Caki2 (cell line): ENCODE data around the gene PRELID2. TPM values are rescaled to one million over a fixed set of nuclear protein-coding genes. Genes with fewer than 3 reads are reported as not detected.
"Not testable (repeated sequence)": the region's sequence is repeated elsewhere in the genome, so short reads cannot be mapped to it uniquely, and the experiment has no call there.

Experiments
- DNase-seq: peaks from one replicate; pipeline ENCODE4 v3.0.0-alpha.2; 2015; ENCODE audit warnings: low read depth
- in situ Hi-C: cut with HindIII; loops from 2 replicates; pipeline ENCODE4 v1.10.0; 2016; ENCODE audit warnings: low sequenced_read_pairs, low pct_unique_long_range_greater_than_20kb, mixed read lengths
- total RNA-seq: library from RNA; depleted of rRNA; stranded (reverse); fragments of >200 nt; shearing (Covaris generic); gene quantifications from 2 replicates; pipeline ENCODE4 v1.2.3, GENCODE V29; 2014; ENCODE audit warnings: low replicate concordance; rRNA removed

PRELID2 gene
- 33.1 and 46.4 TPM in 2 replicates for total RNA-seq

DNA sequence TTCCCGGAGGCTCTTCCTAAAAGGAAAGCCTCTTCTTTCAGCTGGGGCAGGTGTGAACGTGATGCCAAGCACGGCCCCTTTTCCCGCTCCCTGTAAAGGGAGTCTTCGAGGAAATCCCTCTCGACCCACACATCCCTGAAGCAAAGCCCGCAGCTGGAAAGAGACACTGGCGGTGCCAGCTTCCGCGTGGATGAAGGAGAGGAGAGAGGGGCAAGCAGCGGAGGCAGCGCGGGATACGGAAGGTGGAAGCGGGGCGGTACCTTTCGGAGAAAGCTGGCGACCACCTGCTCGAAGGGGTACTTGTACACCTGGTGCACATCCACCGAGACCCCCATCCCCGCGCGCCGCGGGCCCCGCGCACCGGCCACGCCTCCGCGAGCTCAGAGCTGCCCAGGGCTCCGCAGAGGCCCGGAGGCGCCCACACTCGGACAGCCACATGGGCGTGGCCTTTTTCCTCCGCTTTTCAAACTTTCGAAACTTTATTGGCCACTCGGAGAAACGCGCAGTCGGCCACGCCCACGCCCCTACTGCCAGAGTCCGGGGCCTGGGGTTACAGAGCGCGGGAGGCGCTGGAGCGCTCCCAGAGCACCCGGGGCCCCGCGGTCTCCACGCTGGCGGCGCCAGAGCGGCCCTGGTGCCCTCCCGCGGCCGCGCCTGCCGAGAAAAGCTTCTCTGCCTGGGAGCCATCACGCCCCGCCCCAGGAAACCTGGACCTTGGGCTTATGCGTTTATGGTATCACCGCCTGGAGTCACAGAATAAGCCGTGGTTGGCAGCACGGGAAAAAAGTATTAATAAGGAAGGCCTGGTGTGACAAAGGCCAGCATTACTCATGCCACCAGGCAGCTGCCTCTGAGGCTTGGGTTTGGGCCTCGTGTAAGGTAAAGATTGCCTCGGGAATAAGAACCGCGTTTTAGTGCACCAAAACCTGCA is at the start of gene PRELID2:
TSS of gene PRELID2 (minus strand) at position 426 of the 931 bp plus-strand sequence. CDS start at position 335, 91 bp downstream.
- in situ Hi-C loops: no loop called here
- peak; percentile 91 for DNase-seq

DNA sequence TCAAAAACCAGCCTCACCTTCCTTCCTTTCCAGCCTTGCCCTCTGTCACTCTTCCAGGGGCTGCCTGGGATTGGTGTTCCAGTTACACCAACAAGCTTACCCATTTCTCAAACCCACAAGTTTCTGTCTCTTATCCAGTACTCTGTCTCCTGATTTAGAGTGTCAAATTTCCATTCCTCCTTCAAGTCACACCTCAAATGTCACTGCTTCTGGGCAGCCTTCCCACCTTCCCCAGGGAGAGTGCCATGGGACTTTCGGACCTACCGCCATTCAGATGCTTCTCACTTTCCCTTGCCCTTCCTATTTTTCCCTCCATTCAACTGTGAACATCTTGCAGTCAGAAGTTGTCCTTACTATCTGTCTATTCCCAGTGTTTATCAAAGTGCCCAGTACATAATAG is 39.6 kb upstream of the PRELID2 start:
- in situ Hi-C loops: no loop called here
- no peak for DNase-seq

DNA sequence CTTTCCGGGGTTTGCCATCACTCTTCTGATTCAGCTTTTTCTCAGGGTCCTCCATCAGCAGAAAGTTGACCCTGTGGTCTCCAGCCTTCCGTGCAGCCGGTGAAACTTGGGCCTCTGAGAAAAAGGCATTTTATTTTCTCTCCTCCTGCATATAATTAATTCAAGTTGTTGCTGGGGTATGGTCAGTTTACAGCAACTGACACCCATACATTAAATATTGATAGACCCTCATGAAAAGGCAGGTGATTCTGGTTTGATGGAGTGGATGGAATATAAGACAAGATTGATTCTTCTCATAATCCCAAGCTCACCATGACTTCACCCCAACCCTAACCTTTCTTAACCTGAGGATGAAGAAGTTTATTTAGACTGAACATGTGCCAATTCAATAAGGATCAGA is 37.8 kb upstream of the PRELID2 start, which contains the start of gene GRXCR2:
TSS of gene GRXCR2 (minus strand) at position 101 of the 400 bp plus-strand sequence. CDS start at position 55, 46 bp downstream.
- no peak for DNase-seq
- in situ Hi-C loops: no loop called here

DNA sequence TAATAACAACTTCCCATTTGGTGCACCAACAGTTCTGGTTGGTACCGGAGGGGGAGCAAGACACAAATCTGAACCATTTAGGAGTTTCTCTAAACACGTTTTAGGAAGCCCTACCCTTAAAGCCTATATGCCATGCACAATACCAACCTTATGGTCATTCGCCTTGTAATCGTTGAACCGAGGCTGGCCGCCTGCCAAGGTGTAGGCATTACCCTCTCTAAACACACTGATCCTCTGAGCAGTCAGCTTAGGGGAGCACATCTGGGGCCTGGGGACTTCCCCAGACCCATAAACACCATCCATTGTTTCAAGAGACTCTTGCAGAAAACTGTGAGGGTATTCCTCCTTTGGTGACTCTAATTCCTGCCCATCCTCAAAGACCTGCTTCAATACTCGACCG is 37.3 kb upstream of the PRELID2 start:
- DNase-seq: no peak
- in situ Hi-C loops: no loop called here

DNA sequence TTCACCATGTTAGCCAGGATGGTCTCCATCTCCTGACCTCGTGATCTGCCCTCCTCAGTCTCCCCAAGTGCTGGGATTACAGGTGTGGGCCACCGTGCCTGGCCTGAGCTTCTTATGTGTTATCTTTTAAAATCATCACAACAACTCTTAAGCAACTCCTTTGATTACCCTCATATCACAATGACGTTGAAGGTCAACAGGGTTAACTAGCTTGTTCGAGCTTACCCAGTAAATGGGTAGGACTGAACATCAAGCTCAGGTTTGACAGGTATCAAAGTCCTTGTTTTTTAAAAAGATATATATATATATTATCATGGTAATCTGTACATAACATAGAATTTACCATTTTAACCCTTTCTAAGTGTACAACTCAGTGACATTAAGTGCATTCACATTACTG is 34.6 kb upstream of the PRELID2 start:
- in situ Hi-C loops: no loop called here
- DNase-seq: no peak

DNA sequence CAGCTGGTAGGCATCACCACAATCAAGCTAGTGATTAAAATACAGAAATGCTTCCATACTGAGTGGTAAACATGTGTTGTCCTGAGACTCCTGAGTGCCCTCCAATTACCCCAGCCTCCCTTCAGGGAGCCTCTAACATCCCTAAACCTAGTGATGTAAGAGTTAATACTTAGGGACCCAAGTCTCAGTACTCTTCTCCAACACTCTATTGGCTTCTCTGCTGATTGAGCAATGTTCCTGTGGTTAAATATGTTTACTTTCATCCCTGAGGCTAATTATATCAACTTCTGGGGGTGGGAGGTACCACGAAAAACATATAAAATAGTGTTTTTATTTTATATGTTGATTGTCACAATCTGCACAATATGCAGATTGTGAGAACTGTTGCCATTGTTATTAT is 32.7 kb upstream of the PRELID2 start:
- in situ Hi-C loops: no loop called here
- DNase-seq: no peak

DNA sequence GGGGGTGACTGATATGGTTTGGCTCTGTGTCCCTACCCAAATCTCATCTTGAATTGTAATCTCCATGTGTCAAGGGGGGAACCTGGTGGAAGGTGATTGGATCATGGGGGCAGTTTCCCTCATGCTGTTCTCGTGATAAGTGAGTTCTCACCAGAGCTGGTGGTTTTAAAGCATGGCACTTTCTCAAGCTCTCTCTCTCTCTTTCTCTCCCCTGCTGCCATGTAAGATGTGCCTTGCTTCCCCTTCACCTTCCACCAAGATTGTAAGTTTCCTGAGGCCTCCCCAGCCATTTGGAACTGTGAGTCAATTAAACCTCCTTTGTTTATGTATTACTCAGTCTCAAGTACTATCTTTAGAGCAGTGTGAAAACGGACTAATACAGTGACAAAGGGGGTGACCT is 29.3 kb upstream of the PRELID2 start:
- in situ Hi-C loops, DNase-seq: not testable (repeated sequence)

DNA sequence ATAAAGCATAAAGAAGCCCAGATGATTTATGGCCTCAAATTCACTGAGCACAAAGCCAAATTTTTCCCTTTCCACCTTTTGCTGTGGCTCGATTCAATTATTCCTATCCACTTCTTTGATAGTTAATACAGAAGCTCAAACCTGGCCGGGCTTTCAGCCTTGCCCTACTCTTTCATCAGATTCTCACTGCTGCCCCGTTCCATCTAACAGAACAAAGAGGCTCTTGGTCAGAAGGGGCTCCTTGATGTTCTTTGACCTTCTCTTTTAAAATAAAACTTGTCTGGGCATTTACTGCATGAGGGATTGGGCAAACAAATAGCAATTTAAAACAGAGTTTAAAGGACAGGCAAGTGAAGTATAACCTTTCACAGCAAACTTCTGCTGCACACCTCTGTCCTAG is 27.9 kb upstream of the PRELID2 start:
- in situ Hi-C loops: no loop called here
- DNase-seq: no peak

DNA sequence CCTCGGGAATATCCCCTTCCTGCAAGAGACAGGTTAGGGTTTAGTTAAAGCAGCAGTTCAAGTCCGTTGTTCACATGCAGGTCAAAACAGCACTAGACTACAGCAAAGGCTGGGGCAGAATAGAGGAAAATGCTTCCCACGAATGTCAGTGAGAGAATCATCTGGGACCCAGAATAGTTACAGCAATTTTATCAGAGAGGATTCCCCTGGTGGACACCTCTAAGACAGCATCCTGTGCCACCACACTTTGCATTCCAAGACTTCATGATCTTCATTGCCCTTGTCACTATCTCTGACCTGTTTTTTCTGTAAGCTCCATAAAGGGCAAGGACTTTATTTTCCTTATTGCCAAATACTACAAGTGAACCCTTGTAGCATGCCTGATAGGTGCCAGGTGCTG is 24.8 kb upstream of the PRELID2 start:
- in situ Hi-C loops: no loop called here
- DNase-seq: no peak

DNA sequence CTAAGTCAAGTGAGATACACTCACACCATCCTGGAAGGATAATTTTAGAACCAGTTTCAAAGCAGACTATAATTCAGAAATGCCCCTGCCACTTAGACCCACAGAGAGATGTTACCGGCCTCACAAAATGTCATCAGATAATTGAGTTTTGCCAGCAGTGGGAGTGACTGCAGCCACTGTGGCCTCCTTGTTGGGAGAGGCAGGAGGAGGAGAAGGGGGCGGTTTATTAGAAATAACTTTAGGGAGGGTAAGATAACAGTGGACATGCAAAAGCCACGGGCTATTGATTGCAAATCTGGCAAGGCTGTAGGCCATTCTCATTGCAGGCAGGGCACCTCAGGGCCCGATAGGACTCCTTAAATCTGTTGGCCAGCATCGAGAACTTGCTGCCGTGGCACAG is 24.3 kb upstream of the PRELID2 start:
- in situ Hi-C loops: no loop called here
- DNase-seq: no peak

DNA sequence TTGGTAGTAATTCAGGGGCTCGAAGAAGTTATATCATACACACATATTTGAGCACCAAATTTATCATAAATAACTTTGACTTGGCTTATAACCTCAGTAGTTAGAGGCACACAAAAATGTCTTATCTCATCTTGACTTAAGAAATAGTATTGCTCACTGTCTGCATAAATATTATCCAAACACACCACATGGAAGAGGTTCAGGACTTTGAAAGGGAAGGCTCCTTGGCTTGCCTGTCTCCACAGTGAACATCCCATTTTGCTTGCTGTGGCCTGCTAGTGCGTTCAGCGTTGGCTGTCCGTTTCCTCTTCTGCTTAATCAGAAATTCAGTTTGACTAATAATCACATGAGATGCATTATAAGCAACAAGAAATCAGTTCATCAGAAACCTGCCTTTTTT is 23.8 kb upstream of the PRELID2 start:
- no peak for DNase-seq
- in situ Hi-C loops: no loop called here

DNA sequence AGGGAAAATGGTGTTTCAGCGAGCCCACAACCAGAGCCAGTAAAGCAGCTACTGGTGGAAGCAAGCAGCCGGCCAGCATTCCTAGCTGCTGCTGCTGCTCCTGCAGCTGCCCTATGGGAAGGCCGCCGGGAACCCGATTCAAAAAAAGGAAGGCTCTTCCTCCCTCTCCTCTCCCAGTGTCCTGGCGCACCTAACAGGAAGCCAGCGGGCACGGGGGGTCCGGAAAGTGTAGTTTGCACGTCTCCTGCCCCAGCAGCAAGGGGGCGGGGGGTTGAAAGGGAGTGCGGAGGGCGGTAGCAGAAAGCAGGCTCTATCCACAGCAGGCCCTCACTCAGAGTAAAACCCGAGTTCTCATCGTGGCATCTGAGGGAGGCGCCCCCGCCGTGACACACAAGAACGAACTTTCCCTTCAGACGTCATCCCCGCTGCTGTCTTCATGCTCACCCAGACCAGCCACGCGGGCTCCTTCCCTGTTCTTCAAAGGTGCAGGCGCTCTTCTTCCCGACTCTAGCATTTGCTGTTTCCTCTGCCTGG is 21.2 kb upstream of the PRELID2 start:
- in situ Hi-C loops: no loop called here
- no peak for DNase-seq

DNA sequence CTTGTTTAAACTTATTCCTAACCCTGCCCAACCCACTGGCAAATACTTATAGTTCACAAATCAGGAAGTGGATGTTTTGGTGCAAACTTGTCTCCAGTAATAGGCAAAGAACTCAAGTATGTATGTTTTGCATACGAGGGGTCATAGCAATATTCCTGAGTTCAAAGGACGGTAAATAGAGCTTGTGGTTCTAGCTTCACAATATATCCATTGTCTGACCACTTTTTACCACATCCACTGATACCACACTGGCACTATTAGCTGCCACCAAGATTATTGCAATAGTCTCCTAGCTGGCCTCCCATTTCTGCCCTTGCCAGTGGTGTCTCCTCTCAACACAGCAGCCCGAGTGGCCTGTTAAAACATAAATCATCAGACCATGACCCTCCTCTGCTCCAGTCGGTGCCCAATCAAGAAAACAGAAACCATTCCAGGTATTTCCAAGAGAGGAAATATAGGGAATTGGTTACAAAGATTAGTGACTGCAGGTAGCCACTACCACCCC is 20.7 kb upstream of the PRELID2 start:
- in situ Hi-C loops: no loop called here
- no peak for DNase-seq

DNA sequence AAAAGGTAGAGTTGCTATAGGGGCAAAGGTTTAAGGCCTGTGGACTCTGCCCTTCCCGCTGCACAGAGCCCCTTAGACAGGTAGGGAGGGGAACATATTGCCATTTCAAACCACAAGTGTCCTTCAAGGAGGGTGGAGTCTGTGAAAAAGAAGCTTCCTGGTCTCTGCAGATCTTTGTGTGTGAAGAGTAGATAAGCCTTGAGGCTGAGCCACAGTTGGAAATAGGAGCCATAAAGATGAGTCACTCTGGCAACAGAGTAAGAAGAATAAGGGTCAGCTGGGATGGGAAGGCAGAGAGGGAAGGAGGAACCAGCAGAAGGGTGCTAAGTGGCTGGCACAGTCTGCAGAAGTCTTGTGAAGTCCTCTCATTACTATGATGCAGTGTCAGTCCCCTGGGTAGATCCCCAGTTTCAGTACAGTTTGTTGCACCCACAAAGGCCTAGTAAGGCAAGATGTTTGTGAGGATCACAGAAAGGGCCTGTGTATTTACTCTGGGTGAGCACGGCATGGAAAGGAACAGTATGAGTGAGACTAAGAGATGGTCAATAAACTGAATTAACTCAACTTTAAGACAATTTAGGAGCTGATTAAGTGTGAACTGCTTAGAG is 19.6 kb upstream of the PRELID2 start:
- in situ Hi-C loops: no loop called here
- peak; percentile 67 for DNase-seq

DNA sequence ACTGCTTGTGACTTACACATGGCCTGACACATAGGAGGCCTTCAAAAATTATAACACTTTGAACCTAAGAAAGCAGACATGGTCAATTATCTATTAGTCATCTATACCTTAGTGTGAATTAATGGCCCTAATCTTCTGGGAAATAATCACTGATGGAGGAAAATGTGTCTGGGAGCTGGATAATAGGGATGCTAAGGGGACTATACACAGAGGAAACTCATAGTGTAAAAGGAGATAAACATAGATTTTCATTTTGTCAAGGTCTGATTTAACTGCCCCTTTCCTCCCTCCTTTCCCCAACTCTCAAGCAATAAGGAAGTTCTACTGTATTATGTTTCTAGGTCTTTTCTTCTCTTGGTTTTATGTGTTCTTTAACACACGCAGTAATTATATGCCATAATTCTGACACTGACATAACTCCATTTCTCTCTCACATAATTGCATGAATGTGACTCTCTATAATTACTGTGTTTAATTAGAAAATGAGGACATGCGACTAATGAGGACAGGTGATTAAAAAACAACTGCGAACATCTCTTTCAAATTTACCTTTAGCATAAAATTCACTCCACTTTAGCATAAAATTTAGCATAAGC is 18.7 kb upstream of the PRELID2 start:
- no peak for DNase-seq
- in situ Hi-C loops: no loop called here

DNA sequence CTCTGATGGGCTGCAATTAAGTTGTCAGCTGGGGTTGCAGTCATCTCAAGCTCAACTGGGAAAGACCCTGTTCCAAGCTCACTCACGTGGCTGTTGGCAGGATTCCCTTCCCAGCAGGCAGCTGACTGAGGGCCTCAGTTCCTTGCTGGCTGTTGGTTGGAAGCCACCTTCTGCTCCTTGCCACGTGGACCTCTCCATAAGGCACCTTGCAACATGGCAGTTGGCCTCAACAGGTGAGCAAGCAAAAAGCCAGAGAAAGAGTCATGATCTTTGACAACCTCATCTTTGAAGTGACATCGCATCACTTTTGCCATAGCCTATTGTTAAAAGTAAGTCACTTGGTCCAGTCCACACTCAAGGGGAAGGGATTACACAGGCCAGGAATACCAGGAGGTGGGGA is 17.8 kb upstream of the PRELID2 start:
- no peak for DNase-seq
- in situ Hi-C loops: no loop called here

DNA sequence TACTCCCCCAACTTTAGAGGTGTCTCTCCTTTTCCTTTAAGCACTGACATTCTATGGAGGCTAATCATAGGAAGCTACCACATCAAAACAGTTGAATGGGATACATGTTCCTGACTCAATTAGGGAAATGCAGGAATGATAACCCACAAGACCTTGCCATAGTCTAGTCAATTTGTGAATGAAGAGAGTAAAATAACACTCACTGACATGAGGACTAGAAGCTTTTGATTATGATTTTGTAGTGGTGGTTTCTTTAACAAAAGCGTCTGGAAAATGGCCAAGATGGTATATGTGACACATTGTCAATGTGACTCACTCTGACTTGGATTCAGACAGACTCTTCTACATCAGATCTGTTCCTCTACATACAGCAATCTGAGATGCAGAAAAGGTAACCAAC is 13.7 kb upstream of the PRELID2 start:
- in situ Hi-C loops: no loop called here
- peak; percentile 5 for DNase-seq
